ENCODE measurements around the gene ECE2. TPM values are rescaled to one million over a fixed set of nuclear protein-coding genes. Genes with fewer than 3 reads are reported as not detected.

Gene ECE2
- total and polyA plus RNA-seq, 8 donors: not detected

GRCh38 chr3:184284696-184285095 lies 8.9 kb downstream of the ECE2 start:
- Histone ChIP-seq H3K27ac (no peak overlapping the region), H3K9me3 (no peaks in the 10 kb centered on the region), H3K4me3 (no peak overlapping the region), H3K36me3 (no peaks in the 10 kb centered on the region), H3K4me1 (no peaks in the 10 kb centered on the region), H3K27me3 (peaks cover 6 to 28% of the 10 kb centered on the region in 2 donors)
- intact Hi-C loops (cut with DNase I): no loop called here
- peak in 1 of 2 donors; percentile 14 for TF ChIP-seq CTCF (IDR thresholded peaks at IDR 0.05)
- DNase-seq (peak in 2 of 4 donors; percentile 54 to 75), ATAC-seq (peak; percentile 84)

- Histone ChIP-seq H3K4me1 (no peaks in the 10 kb centered on the region), H3K4me3 (no peak overlapping the region)
- intact Hi-C loops (cut with DNase I): no loop called here
Measured at GRCh38 chr3:184289426-184289938, 13.7 kb downstream of the ECE2 start.

DNA sequence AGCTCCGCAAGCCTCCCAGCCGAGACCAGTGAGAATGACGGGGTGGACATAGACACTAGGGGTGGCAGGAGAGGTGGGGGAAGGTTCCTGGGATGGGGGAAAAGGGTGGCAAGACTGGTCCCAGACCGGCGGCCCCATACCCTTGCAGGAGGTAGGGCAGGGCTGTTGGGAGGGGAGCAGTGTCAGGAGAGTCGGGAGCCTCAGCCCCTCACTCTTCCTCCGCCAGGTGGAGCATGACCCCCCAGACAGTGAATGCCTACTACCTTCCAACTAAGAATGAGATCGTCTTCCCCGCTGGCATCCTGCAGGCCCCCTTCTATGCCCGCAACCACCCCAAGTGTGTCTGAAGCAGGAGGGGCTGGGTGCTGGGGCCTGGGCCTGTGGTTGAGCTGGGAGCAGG lies 14.5 kb downstream of the ECE2 start:
- DNase-seq: no peak
- H3K36me3 ChIP-seq: no peaks in the 10 kb centered on the region
- no peak for ATAC-seq
- intact Hi-C loops (cut with DNase I): no loop called here
- TF ChIP-seq CTCF (IDR thresholded peaks at IDR 0.05): no peak
- no peak overlapping the region for H3K27ac ChIP-seq
- peaks cover 6 to 28% of the 10 kb centered on the region in 2 donors for H3K27me3 ChIP-seq
- no peaks in the 10 kb centered on the region for H3K9me3 ChIP-seq
- no peaks in the 10 kb centered on the region for H3K4me1 ChIP-seq
- H3K4me3 ChIP-seq: no peak overlapping the region

More at GRCh38 chr3:184289426-184289938, 13.7 kb downstream of the ECE2 start:
- Histone ChIP-seq H3K27me3 (peaks cover 6 to 28% of the 10 kb centered on the region in 2 donors), H3K27ac (no peak overlapping the region), H3K9me3 (no peaks in the 10 kb centered on the region), H3K36me3 (no peaks in the 10 kb centered on the region)
- DNase-seq: peak in 2 of 4 donors; percentile 19 to 82
- peak; percentile 52 to 53 for TF ChIP-seq CTCF (IDR thresholded peaks at IDR 0.05)
- peak; percentile 80 for ATAC-seq

DNA sequence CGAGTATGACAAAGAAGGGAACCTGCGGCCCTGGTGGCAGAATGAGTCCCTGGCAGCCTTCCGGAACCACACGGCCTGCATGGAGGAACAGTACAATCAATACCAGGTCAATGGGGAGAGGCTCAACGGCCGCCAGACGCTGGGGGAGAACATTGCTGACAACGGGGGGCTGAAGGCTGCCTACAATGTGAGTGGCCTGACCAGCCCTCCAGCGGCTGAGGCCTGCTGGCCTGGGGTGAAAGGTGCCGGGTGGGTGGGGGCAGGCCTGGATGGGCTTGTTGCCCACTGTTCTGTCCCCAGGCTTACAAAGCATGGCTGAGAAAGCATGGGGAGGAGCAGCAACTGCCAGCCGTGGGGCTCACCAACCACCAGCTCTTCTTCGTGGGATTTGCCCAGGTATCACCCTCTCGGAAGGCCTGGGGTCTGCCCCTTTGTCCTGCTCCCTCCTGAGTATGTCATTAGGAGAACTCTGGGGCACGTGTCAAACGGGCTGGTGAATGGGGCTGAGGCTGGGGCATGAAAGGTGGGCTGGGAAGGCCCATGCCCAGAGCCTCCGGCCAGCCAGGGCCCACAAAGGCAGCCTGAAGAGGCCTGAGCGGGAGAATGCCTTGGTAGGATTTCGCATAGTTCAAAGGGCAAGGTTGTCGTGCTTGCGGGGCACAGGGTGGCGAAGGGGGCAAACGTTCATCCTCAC lies 15.4 kb downstream of the ECE2 start:
- DNase-seq (no peak), ATAC-seq (no peak)
- H3K9me3 ChIP-seq: no peaks in the 10 kb centered on the region
- H3K4me3 ChIP-seq: no peak overlapping the region
- H3K27me3 ChIP-seq: peaks cover 6 to 28% of the 10 kb centered on the region in 2 donors
- H3K27ac ChIP-seq: no peak overlapping the region
- TF ChIP-seq CTCF (IDR thresholded peaks at IDR 0.05): no peak
- no peaks in the 10 kb centered on the region for H3K4me1 ChIP-seq
- intact Hi-C loops (cut with DNase I): no loop called here
- H3K36me3 ChIP-seq: no peaks in the 10 kb centered on the region

- no peak for DNase-seq
- TF ChIP-seq CTCF (IDR thresholded peaks at IDR 0.05): no peak
- ATAC-seq: no peak
- no peak overlapping the region for H3K27ac ChIP-seq
- no peaks in the 10 kb centered on the region for H3K4me1 ChIP-seq
- H3K36me3 ChIP-seq: no peaks in the 10 kb centered on the region
- intact Hi-C loops (cut with DNase I): no loop called here
- H3K27me3 ChIP-seq: peaks cover 6 to 26% of the 10 kb centered on the region in 2 donors
- no peaks in the 10 kb centered on the region for H3K9me3 ChIP-seq
- H3K4me3 ChIP-seq: no peak overlapping the region
Measured at GRCh38 chr3:184291738-184292445, 16.1 kb downstream of the ECE2 start.

Data from left lung (tissue), 10 donors.